Neural cell (in vitro differentiated cells): Measurements from ENCODE around the gene MICAL2. TPM values are rescaled to one million over a fixed set of nuclear protein-coding genes. Genes with fewer than 3 reads are reported as not detected.

Experiments used
- H2AFZ ChIP-seq: fragments of 200-600, 300-800 bp; sonication (generic), shearing (Covaris generic); 2 replicates; pipeline ENCODE4 v1.6.0; 2014; ENCODE audit warnings: low read depth, mild to moderate bottlenecking, antibody characterized with exemption, low read length, moderate library complexity
- H3F3A ChIP-seq: fragments of 200-600 bp; shearing (Covaris generic); 2 replicates; pipeline ENCODE4 v1.6.1; 2016; ENCODE audit warnings: mild to moderate bottlenecking, moderate library complexity, mixed read lengths, antibody characterized with exemption, low read length; ENCODE audit not compliant: insufficient read depth, poor library complexity, severe bottlenecking
- H3K27ac ChIP-seq: fragments of 200-600, 300-800 bp; sonication (generic), shearing (Covaris generic); 2 replicates; pipeline ENCODE4 v1.5.1; 2014; ENCODE audit warnings: mild to moderate bottlenecking, low read length, moderate library complexity
- H3K27me3 ChIP-seq: fragments of 300-800, 200-600 bp; sonication (generic), shearing (Covaris generic); 2 replicates; pipeline ENCODE4 v1.6.0; 2014; ENCODE audit warnings: mild to moderate bottlenecking, low read depth, low read length, moderate library complexity; ENCODE audit not compliant: insufficient read depth
- H3K36me3 ChIP-seq: fragments of 300-800, 200-600 bp; sonication (generic), shearing (Covaris generic); 2 replicates; pipeline ENCODE4 v1.5.1; 2014; ENCODE audit warnings: mild to moderate bottlenecking, antibody characterized with exemption, low read length, moderate library complexity; ENCODE audit not compliant: insufficient read depth
- H3K4me2 ChIP-seq: fragments of 300-800, 200-600 bp; sonication (generic), shearing (Covaris generic); 2 replicates; pipeline ENCODE4 v1.6.0; 2014; ENCODE audit warnings: mild to moderate bottlenecking, low read length
- H3K4me3 ChIP-seq: fragments of 300-800, 200-600 bp; sonication (generic), shearing (Covaris generic); 2 replicates; pipeline ENCODE4 v1.5.1; 2014; ENCODE audit warnings: mild to moderate bottlenecking, low read length, moderate library complexity
- H3K79me2 ChIP-seq: fragments of 200-600 bp; shearing (Covaris generic); replicated peaks from 2 replicates; pipeline ENCODE4 v1.6.0; 2014; ENCODE audit warnings: mild to moderate bottlenecking, low read length, moderate library complexity; ENCODE audit not compliant: insufficient read depth
- H3K9ac ChIP-seq: fragments of 300-800, 200-600 bp; sonication (generic), shearing (Covaris generic); 2 replicates; pipeline ENCODE4 v1.6.1; 2016; ENCODE audit warnings: mild to moderate bottlenecking, low read length, mixed read lengths
- H3K9me2 ChIP-seq: fragments of 200-600 bp; shearing (Covaris generic); 2 replicates; pipeline ENCODE4 v1.6.1; 2016; ENCODE audit warnings: mild to moderate bottlenecking, low read length, mixed read lengths; ENCODE audit not compliant: insufficient read depth
- H3K9me3 ChIP-seq: fragments of 200-600, 300-800 bp; sonication (generic), shearing (Covaris generic); 2 replicates; pipeline ENCODE4 v1.6.1; 2016; ENCODE audit warnings: mild to moderate bottlenecking, mixed run types, low read length, moderate library complexity, mixed read lengths
- H4K20me1 ChIP-seq: fragments of 200-600 bp; shearing (Covaris generic); 2 replicates; pipeline ENCODE4 v1.6.1; 2016; ENCODE audit warnings: mild to moderate bottlenecking, mixed run types; ENCODE audit not compliant: insufficient read depth
- EP300 ChIP-seq: fragments of 450-650 bp; conservative IDR thresholded peaks from 2 replicates; pipeline ENCODE4 v1.6.1; 2014; ENCODE audit warnings: antibody characterized with exemption, mild to moderate bottlenecking, moderate library complexity; ENCODE audit not compliant: poor library complexity, severe bottlenecking
- EZH2 ChIP-seq: fragments of 200-600, 300-800 bp; shearing (Covaris generic), sonication (generic); IDR thresholded peaks from 2 replicates; pipeline ENCODE4 v1.6.1; 2014; ENCODE audit warnings: antibody characterized with exemption, low read length, borderline replicate concordance, mild to moderate bottlenecking; ENCODE audit not compliant: insufficient read depth, poor library complexity, severe bottlenecking
- MXI1 ChIP-seq: fragments of 450-650 bp; conservative IDR thresholded peaks from 2 replicates; pipeline ENCODE4 v1.6.1; 2014; ENCODE audit warnings: antibody characterized with exemption, mild to moderate bottlenecking; ENCODE audit not compliant: poor library complexity, severe bottlenecking
- POLR2AphosphoS5 ChIP-seq: IDR thresholded peaks from 2 replicates; pipeline ENCODE4 v1.6.1; 2012
- RAD21 ChIP-seq: fragments of 450-650 bp; conservative IDR thresholded peaks from 2 replicates; pipeline ENCODE4 v1.6.1; 2014; ENCODE audit warnings: antibody characterized with exemption, mild to moderate bottlenecking, moderate library complexity
- SMC3 ChIP-seq: fragments of 450-650 bp; conservative IDR thresholded peaks from 2 replicates; pipeline ENCODE4 v1.6.1; 2014; ENCODE audit warnings: antibody characterized with exemption, mild to moderate bottlenecking, moderate library complexity; ENCODE audit not compliant: poor library complexity
- TAF1 ChIP-seq: IDR thresholded peaks from 2 replicates; pipeline ENCODE4 v1.6.1; 2012; ENCODE audit warnings: low read depth
- polyA plus RNA-seq: library from polyadenylated mRNA; depleted of rRNA; stranded (reverse); fragments of >200 nt; gene quantifications from 2 replicates; pipeline ENCODE4 v1.2.3, GENCODE V29; 2014
- TF ChIP-seq, protein P1 (sequence below): IDR thresholded peaks from 2 replicates; pipeline ENCODE4 v1.6.1; 2012; ENCODE audit warnings: borderline replicate concordance
- TF ChIP-seq, protein P2 (sequence below): fragments of 450-650 bp; IDR thresholded peaks from 2 replicates; pipeline ENCODE4 v1.5.1; 2014; ENCODE audit warnings: antibody characterized with exemption, mild to moderate bottlenecking, moderate library complexity; ENCODE audit not compliant: poor library complexity, severe bottlenecking

MICAL2 gene
- polyA plus RNA-seq, 1 donor from 2014 or later: 2.2 TPM

DNA sequence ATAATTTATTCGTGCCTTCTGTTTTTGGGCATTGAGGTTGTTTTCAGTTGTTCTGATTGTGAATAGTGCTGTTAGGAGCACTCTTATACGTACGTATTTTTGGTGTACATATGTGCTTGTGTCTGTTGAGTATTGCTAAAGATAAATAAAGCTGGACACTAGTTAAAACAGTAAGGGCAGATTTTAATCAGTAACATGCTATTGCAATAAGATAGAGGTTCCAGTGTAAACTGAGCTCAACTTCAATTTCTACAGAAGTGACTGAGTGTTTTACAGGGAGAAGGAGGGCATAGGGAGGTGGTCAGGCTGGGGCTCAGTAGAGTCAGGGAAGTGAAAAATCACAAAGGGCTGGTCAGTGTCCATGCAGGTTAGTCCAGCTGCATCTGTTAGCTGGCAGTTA, 191.0 kb downstream of the MICAL2 start:
- H4K20me1 ChIP-seq: no peaks in the 10 kb centered on the region
- no peak overlapping the region for H2AFZ ChIP-seq
- no peaks in the 10 kb centered on the region for H3F3A ChIP-seq
- no peak overlapping the region for H3K4me2 ChIP-seq
- H3K4me3 ChIP-seq: no peak overlapping the region
- H3K9ac ChIP-seq: no peak overlapping the region
- TF ChIP-seq, protein P1, sequence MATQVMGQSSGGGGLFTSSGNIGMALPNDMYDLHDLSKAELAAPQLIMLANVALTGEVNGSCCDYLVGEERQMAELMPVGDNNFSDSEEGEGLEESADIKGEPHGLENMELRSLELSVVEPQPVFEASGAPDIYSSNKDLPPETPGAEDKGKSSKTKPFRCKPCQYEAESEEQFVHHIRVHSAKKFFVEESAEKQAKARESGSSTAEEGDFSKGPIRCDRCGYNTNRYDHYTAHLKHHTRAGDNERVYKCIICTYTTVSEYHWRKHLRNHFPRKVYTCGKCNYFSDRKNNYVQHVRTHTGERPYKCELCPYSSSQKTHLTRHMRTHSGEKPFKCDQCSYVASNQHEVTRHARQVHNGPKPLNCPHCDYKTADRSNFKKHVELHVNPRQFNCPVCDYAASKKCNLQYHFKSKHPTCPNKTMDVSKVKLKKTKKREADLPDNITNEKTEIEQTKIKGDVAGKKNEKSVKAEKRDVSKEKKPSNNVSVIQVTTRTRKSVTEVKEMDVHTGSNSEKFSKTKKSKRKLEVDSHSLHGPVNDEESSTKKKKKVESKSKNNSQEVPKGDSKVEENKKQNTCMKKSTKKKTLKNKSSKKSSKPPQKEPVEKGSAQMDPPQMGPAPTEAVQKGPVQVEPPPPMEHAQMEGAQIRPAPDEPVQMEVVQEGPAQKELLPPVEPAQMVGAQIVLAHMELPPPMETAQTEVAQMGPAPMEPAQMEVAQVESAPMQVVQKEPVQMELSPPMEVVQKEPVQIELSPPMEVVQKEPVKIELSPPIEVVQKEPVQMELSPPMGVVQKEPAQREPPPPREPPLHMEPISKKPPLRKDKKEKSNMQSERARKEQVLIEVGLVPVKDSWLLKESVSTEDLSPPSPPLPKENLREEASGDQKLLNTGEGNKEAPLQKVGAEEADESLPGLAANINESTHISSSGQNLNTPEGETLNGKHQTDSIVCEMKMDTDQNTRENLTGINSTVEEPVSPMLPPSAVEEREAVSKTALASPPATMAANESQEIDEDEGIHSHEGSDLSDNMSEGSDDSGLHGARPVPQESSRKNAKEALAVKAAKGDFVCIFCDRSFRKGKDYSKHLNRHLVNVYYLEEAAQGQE: no peak
- TF ChIP-seq POLR2AphosphoS5 (no peak), TAF1 (no peak), SMC3 (no peak), RAD21 (no peak), EZH2 (no peak)
- H3K9me2 ChIP-seq: no peaks in the 10 kb centered on the region
- no peaks in the 10 kb centered on the region for H3K27me3 ChIP-seq
- no peaks in the 10 kb centered on the region for H3K36me3 ChIP-seq
- no peaks in the 10 kb centered on the region for H3K79me2 ChIP-seq
- H3K27ac ChIP-seq: no peak overlapping the region
- no peaks in the 10 kb centered on the region for H3K9me3 ChIP-seq

DNA sequence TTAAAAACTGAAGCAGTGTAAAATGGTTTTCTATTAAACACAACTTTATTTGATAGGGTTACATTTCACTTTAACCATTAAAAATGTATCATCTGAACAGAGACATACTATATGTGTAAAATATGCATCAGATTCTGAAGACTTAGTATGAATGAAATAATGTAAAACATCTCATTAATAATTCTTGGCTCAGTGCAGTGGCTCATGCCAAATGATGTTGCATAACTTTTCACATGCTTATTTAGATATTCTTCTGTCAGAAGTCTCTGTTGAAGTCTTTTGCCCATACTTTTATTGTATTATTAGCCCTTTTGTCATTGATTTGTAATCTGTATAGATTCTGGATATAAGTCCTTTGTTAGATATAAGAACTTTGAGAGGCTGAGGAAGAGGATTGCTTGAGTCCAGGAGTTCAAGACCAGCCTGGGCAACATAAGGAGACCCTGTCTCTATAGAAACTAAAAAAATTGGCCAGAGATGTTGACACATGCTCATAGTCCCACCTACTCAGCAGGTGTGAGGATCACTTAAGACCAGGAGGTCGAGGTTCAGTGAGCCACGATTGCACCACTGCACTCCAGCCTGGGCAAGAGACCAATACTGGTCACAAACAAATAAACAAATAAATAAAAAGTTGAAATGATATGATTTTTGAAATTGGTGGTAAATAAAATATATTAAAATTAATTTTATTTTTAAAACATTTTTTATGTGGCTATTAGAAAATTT, 193.2 kb downstream of the MICAL2 start:
- no peak overlapping the region for H3K27ac ChIP-seq
- H3K9ac ChIP-seq: no peak overlapping the region
- no peaks in the 10 kb centered on the region for H3K79me2 ChIP-seq
- no peaks in the 10 kb centered on the region for H3K9me3 ChIP-seq
- no peaks in the 10 kb centered on the region for H3K27me3 ChIP-seq
- no peaks in the 10 kb centered on the region for H3F3A ChIP-seq
- no peaks in the 10 kb centered on the region for H4K20me1 ChIP-seq
- no peaks in the 10 kb centered on the region for H3K36me3 ChIP-seq
- no peak overlapping the region for H3K4me2 ChIP-seq
- H3K9me2 ChIP-seq: no peaks in the 10 kb centered on the region
- TF ChIP-seq EZH2 (no peak), RAD21 (no peak), MXI1 (no peak), EP300 (no peak), POLR2AphosphoS5 (no peak), SMC3 (no peak), TAF1 (no peak)
- TF ChIP-seq, protein P2, sequence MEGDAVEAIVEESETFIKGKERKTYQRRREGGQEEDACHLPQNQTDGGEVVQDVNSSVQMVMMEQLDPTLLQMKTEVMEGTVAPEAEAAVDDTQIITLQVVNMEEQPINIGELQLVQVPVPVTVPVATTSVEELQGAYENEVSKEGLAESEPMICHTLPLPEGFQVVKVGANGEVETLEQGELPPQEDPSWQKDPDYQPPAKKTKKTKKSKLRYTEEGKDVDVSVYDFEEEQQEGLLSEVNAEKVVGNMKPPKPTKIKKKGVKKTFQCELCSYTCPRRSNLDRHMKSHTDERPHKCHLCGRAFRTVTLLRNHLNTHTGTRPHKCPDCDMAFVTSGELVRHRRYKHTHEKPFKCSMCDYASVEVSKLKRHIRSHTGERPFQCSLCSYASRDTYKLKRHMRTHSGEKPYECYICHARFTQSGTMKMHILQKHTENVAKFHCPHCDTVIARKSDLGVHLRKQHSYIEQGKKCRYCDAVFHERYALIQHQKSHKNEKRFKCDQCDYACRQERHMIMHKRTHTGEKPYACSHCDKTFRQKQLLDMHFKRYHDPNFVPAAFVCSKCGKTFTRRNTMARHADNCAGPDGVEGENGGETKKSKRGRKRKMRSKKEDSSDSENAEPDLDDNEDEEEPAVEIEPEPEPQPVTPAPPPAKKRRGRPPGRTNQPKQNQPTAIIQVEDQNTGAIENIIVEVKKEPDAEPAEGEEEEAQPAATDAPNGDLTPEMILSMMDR: no peak
- TF ChIP-seq, protein P1: no peak
- no peak overlapping the region for H2AFZ ChIP-seq
- H3K4me3 ChIP-seq: no peak overlapping the region
